ENCODE data around the gene IDH2. TPM values are rescaled to one million over a fixed set of nuclear protein-coding genes. Genes with fewer than 3 reads are reported as not detected.
"Not testable (repeated sequence)": the region's sequence is repeated elsewhere in the genome, so short reads cannot be mapped to it uniquely, and the experiment has no call there.

The IDH2 gene
- total and polyA plus RNA-seq, 2 donors (not counting 3 experiments of a cell fraction or from before 2014, with no cell fraction given), result 123 to 127 TPM

- FAIRE-seq (peak; percentile 89), DNase-seq (ENCODE audit: low read depth, low spot score) (peak; percentile 45)
- Histone ChIP-seq H4K20me1 (replicated peaks; ENCODE audit: control insufficient read depth, extremely low read depth, insufficient read depth, low read length) (no peaks in the 10 kb centered on the region), H3K4me1 (ENCODE audit: control insufficient read depth, extremely low read depth, insufficient read depth, low read length) (peaks cover 2% of the 10 kb centered on the region), H2AFZ (ENCODE audit: low read depth, low read length) (peak overlapping the region; percentile 70), H3K9me3 (replicated peaks; ENCODE audit: control insufficient read depth, insufficient read depth, low read length) (no peaks in the 10 kb centered on the region), H3K4me2 (ENCODE audit: insufficient read depth, low read length) (no peak overlapping the region), H3K27ac (ENCODE audit: insufficient read depth, low read depth, low read length) (no peak overlapping the region), H3K4me3 (replicated peaks in 1 of 3; ENCODE audit: insufficient read depth in 1 of 3, low read depth in 1 of 3, low read length in 3 of 3) (no peak overlapping the region), H3K79me2 (ENCODE audit: control insufficient read depth, insufficient read depth, low read length) (no peaks in the 10 kb centered on the region), H3K9me1 (replicated peaks; ENCODE audit: control insufficient read depth, extremely low read depth, insufficient read depth, low read length) (no peaks in the 10 kb centered on the region), H3K36me3 (ENCODE audit: control insufficient read depth in 2 of 2, extremely low read depth in 1 of 2, insufficient read depth in 2 of 2, low read length in 2 of 2) (no peaks in the 10 kb centered on the region), H3K9ac (replicated peaks; ENCODE audit: extremely low read depth, insufficient read depth, low read length) (no peak overlapping the region), H3K27me3 (ENCODE audit: control insufficient read depth in 2 of 2, insufficient read depth in 2 of 2, low read length in 2 of 2) (no peaks in the 10 kb centered on the region)
- intact Hi-C loops (cut with micrococcal nuclease), result no loop called here
- POLR2A ChIA-PET, result interaction anchor here (0.6 kb wide), 1 partner anchor 42 kb away, joined by 3 read pairs; no protein-coding TSS in a partner anchor
- BruUV-seq (replicated peaks), result no TSS peak
- CTCF ChIA-PET, result interaction anchor here (0.7 to 4.1 kb wide), 3 partner anchors 20 to 152 kb away, joined by 3 to 38 read pairs (median 3); no protein-coding TSS in a partner anchor
- dilution Hi-C loops (cut with MboI; ENCODE audit: extremely low pct_ligation_motif_present, low sequenced_read_pairs), result loop anchor here (10.0 kb wide), 1 partner anchor 73 kb away; no protein-coding TSS in a partner anchor
- TF ChIP-seq, protein P1, sequence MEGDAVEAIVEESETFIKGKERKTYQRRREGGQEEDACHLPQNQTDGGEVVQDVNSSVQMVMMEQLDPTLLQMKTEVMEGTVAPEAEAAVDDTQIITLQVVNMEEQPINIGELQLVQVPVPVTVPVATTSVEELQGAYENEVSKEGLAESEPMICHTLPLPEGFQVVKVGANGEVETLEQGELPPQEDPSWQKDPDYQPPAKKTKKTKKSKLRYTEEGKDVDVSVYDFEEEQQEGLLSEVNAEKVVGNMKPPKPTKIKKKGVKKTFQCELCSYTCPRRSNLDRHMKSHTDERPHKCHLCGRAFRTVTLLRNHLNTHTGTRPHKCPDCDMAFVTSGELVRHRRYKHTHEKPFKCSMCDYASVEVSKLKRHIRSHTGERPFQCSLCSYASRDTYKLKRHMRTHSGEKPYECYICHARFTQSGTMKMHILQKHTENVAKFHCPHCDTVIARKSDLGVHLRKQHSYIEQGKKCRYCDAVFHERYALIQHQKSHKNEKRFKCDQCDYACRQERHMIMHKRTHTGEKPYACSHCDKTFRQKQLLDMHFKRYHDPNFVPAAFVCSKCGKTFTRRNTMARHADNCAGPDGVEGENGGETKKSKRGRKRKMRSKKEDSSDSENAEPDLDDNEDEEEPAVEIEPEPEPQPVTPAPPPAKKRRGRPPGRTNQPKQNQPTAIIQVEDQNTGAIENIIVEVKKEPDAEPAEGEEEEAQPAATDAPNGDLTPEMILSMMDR (IDR thresholded peaks at IDR 0.05; ENCODE audit: extremely low read depth in 1 of 2, insufficient read depth in 1 of 2, low read depth in 1 of 2, low read length in 2 of 2), result no peak
- peak; percentile 55 for TF ChIP-seq FOS (IDR thresholded peaks at IDR 0.05; ENCODE audit: borderline replicate concordance, insufficient read depth, low read length)
These were observed 39.4 kb upstream of the IDH2 start for GRCh38 chr15:90141646-90142045.

DNA sequence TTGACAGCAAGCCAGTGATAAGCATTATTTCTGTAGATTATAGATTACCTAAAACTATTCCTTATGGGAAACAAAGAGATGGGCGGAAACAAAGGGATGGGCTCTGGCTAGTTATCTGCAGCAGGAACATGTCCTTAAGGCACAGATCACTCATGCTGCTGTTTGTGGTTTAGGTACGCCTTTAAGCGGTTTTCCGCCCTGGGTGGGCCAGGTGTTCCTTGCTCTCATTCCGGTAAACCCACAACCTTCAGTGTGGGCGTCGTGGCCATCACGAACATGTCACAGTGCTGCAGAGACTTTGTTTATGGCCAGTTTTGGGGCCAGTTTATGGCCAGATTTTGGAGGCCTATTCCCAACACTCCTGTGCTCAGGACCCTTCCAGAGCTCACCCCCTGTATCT is 37.3 kb upstream of the IDH2 start:
- H3K36me3 ChIP-seq (ENCODE audit: control insufficient read depth in 2 of 2, extremely low read depth in 1 of 2, insufficient read depth in 2 of 2, low read length in 2 of 2); POLR2A ChIA-PET; dilution Hi-C loops (cut with MboI; ENCODE audit: extremely low pct_ligation_motif_present, low sequenced_read_pairs); FAIRE-seq; H3K4me1 ChIP-seq (ENCODE audit: control insufficient read depth, extremely low read depth, insufficient read depth, low read length); DNase-seq (ENCODE audit: low read depth, low spot score); H4K20me1 ChIP-seq (replicated peaks; ENCODE audit: control insufficient read depth, extremely low read depth, insufficient read depth, low read length); H2AFZ ChIP-seq (ENCODE audit: low read depth, low read length); BruUV-seq (replicated peaks); H3K9me1 ChIP-seq (replicated peaks; ENCODE audit: control insufficient read depth, extremely low read depth, insufficient read depth, low read length); intact Hi-C loops (cut with micrococcal nuclease); H3K4me2 ChIP-seq (ENCODE audit: insufficient read depth, low read length); H3K79me2 ChIP-seq (ENCODE audit: control insufficient read depth, insufficient read depth, low read length); H3K9me3 ChIP-seq (replicated peaks; ENCODE audit: control insufficient read depth, insufficient read depth, low read length); H3K27me3 ChIP-seq (ENCODE audit: control insufficient read depth in 2 of 2, insufficient read depth in 2 of 2, low read length in 2 of 2); H3K27ac ChIP-seq (ENCODE audit: insufficient read depth, low read depth, low read length); H3K4me3 ChIP-seq (replicated peaks in 1 of 3; ENCODE audit: insufficient read depth in 1 of 3, low read depth in 1 of 3, low read length in 3 of 3); H3K9ac ChIP-seq (replicated peaks; ENCODE audit: extremely low read depth, insufficient read depth, low read length); CTCF ChIA-PET: not testable (repeated sequence)

All from endothelial cell of umbilical vein (primary cell).